ENCODE measurements around the gene VDAC1. TPM values are rescaled to one million over a fixed set of nuclear protein-coding genes. Genes with fewer than 3 reads are reported as not detected.

The VDAC1 gene
- total and polyA plus RNA-seq, 3 experiments from 2014 or later, result 92.8 to 422 (median 409) TPM

- CTCF ChIA-PET, result no interaction called here
- H3K27me3 Mint-ChIP-seq, result peaks cover 3 to 8% of the 10 kb centered on the region in 2 donors
- Histone ChIP-seq H3K4me3 (ENCODE audit: low read length) (no peak overlapping the region), H3K27me3 (ENCODE audit: insufficient read depth, low read length, poor library complexity, severe bottlenecking) (no peaks in the 10 kb centered on the region), H3K4me1 (ENCODE audit: insufficient read depth, low read length) (no peaks in the 10 kb centered on the region), H3K27ac (ENCODE audit: low read depth, low read length) (no peak overlapping the region), H3K9me3 (ENCODE audit: low read length) (no peaks in the 10 kb centered on the region), H3K36me3 (ENCODE audit: insufficient read depth, low read length) (no peaks in the 10 kb centered on the region)
- peaks cover 0 to 4% (median 4%) of the 10 kb centered on the region in 3 donors for H3K36me3 Mint-ChIP-seq
- H3K9me3 Mint-ChIP-seq, result no peaks in the 10 kb centered on the region
- no peak for DNase-seq
- no peaks in the 10 kb centered on the region for H3K4me1 Mint-ChIP-seq
- no peak overlapping the region for H3K27ac Mint-ChIP-seq
- POLR2A ChIA-PET, result no interaction called here
- H3K4me3 Mint-ChIP-seq, result no peak overlapping the region
These were observed 56.1 kb downstream of the VDAC1 start for GRCh38 chr5:133948721-133949120.

DNA sequence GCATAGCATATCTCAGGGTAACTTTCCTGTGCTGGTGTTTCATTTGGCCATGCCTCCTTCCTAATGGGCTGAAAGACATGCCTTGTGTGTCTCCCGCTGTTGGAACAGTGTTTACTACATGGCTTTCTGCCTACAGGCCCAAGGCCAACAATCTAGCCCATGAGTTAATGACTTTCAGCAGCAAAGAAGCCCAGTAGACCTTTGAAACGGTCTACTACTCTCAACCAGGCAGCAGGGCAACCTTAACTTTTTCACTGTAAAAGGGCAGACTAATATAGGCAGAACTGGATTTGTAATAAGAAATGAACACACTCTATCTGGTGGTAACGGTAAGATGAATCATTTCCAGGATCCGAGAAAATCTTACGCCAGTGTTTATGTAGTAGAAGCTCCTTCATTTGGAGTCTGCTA is 57.3 kb downstream of the VDAC1 start:
- Histone ChIP-seq H3K4me3 (ENCODE audit: low read length) (no peak overlapping the region), H3K4me1 (ENCODE audit: insufficient read depth, low read length) (no peaks in the 10 kb centered on the region), H3K27ac (ENCODE audit: low read depth, low read length) (no peak overlapping the region), H3K36me3 (ENCODE audit: insufficient read depth, low read length) (no peaks in the 10 kb centered on the region), H3K9me3 (ENCODE audit: low read length) (no peaks in the 10 kb centered on the region), H3K27me3 (ENCODE audit: insufficient read depth, low read length, poor library complexity, severe bottlenecking) (no peaks in the 10 kb centered on the region)
- ChIA-PET POLR2A (no interaction called here), CTCF (no interaction called here)
- Mint-ChIP-seq H3K4me3 (no peak overlapping the region), H3K27ac (peak overlapping the region in 1 of 8 donors; percentile 71), H3K9me3 (no peaks in the 10 kb centered on the region), H3K36me3 (peaks cover 0 to 1% (median 0%) of the 10 kb centered on the region in 3 donors), H3K4me1 (no peaks in the 10 kb centered on the region), H3K27me3 (peaks cover 6 to 8% of the 10 kb centered on the region in 2 donors)
- DNase-seq, result no peak

- Histone ChIP-seq H3K9me3 (ENCODE audit: low read length) (no peaks in the 10 kb centered on the region), H3K27me3 (ENCODE audit: insufficient read depth, low read length, poor library complexity, severe bottlenecking) (no peaks in the 10 kb centered on the region), H3K4me1 (ENCODE audit: insufficient read depth, low read length) (no peaks in the 10 kb centered on the region), H3K4me3 (ENCODE audit: low read length) (no peak overlapping the region), H3K36me3 (ENCODE audit: insufficient read depth, low read length) (no peaks in the 10 kb centered on the region), H3K27ac (ENCODE audit: low read depth, low read length) (no peak overlapping the region)
- ChIA-PET CTCF (interaction anchor here (1.0 kb wide), 1 partner anchor 522 kb away, joined by 3 read pairs; no protein-coding TSS in a partner anchor), POLR2A (no interaction called here)
- Mint-ChIP-seq H3K9me3 (no peaks in the 10 kb centered on the region), H3K27ac (no peak overlapping the region), H3K4me1 (no peaks in the 10 kb centered on the region), H3K4me3 (no peak overlapping the region), H3K36me3 (no peaks in the 10 kb centered on the region), H3K27me3 (peaks cover 6 to 8% of the 10 kb centered on the region in 2 donors)
- DNase-seq, result no peak
These were observed 59.2 kb downstream of the VDAC1 start for GRCh38 chr5:133945568-133945967.

DNA sequence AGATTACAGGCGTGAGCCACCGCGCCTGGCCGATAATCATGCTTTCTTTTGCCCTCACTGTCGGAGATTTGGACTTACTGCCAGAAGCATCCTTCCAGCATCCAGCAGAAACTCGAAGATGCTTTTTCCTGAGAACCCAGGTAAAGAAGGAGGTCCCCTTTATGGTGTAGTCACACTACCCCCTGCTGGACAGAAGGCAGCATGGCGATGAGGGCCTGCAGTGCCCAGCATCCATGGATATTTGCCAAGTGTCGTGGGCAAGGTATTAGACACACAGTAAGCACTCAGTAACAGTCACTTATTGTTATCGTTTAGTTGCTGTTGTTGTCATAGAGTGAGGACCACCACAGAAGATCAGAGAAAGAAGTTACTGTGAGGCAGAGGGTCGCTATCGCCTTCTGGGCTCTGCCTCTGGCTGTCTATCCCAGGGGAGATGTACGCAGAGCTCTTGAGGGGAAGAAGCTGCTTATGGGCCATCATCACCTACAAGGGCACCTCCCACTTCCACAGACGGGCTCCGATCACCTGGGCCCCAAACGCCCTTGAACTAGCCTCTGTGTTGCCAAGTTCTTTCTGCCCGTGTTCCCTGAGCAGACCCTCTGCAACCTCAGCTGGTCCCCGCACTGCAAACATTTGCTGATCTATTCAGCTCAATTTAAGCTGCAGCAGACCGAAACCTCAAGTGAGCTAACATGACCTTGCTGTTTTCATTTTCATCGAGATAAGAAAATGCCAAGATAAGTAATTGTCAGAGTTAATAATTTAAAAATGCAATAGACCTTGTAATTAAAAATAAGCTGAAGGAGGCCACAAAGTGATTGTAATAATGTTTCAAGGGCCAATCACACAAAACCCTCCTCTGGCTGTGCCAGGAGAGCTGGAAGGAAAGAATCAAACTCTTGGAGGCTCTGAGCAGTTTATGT is 60.3 kb downstream of the VDAC1 start:
- CTCF ChIA-PET, result no interaction called here
- Histone ChIP-seq H3K4me1 (ENCODE audit: insufficient read depth, low read length) (no peaks in the 10 kb centered on the region), H3K27me3 (ENCODE audit: insufficient read depth, low read length, poor library complexity, severe bottlenecking) (no peaks in the 10 kb centered on the region), H3K27ac (ENCODE audit: low read depth, low read length) (no peak overlapping the region), H3K4me3 (ENCODE audit: low read length) (no peak overlapping the region), H3K36me3 (ENCODE audit: insufficient read depth, low read length) (no peaks in the 10 kb centered on the region), H3K9me3 (ENCODE audit: low read length) (no peaks in the 10 kb centered on the region)
- Mint-ChIP-seq H3K36me3 (no peaks in the 10 kb centered on the region), H3K27me3 (peaks cover 6 to 8% of the 10 kb centered on the region in 2 donors), H3K4me3 (no peak overlapping the region), H3K9me3 (no peaks in the 10 kb centered on the region), H3K27ac (peak overlapping the region in 1 of 8 donors; percentile 29), H3K4me1 (no peaks in the 10 kb centered on the region)
- POLR2A ChIA-PET, result no interaction called here
- DNase-seq, result peak in 2 of 5 donors; percentile 17 to 54

DNA sequence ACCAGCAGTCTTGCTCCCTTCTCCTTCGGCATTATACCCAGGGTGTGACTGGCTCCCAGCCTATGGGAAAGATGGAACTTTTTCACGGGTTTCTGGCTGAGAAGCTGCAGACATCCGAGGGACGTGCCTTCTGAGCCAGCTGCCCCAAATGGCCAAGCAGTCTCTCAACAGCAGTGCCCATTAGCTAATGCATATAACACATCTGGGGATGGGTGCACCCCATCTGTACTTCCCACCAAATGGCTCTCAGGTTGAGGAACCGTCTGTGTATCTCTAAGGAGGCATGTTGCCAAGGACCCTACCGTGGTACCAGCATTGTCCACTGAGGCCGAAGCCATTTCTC is 61.3 kb downstream of the VDAC1 start:
- Mint-ChIP-seq H3K27ac (no peak overlapping the region), H3K9me3 (no peaks in the 10 kb centered on the region), H3K4me3 (no peak overlapping the region), H3K27me3 (peaks cover 6 to 8% of the 10 kb centered on the region in 2 donors), H3K36me3 (no peaks in the 10 kb centered on the region), H3K4me1 (no peaks in the 10 kb centered on the region)
- H3K4me3 ChIP-seq (ENCODE audit: low read length), result no peak overlapping the region
- CTCF ChIA-PET, result interaction anchor here (1.2 kb wide), 1 partner anchor 520 kb away, joined by 3 read pairs; no protein-coding TSS in a partner anchor
- H3K36me3 ChIP-seq (ENCODE audit: insufficient read depth, low read length), result no peaks in the 10 kb centered on the region
- DNase-seq, result no peak
- no peaks in the 10 kb centered on the region for H3K27me3 ChIP-seq (ENCODE audit: insufficient read depth, low read length, poor library complexity, severe bottlenecking)
- H3K9me3 ChIP-seq (ENCODE audit: low read length), result no peaks in the 10 kb centered on the region
- POLR2A ChIA-PET, result no interaction called here
- no peak overlapping the region for H3K27ac ChIP-seq (ENCODE audit: low read depth, low read length)
- no peaks in the 10 kb centered on the region for H3K4me1 ChIP-seq (ENCODE audit: insufficient read depth, low read length)

DNA sequence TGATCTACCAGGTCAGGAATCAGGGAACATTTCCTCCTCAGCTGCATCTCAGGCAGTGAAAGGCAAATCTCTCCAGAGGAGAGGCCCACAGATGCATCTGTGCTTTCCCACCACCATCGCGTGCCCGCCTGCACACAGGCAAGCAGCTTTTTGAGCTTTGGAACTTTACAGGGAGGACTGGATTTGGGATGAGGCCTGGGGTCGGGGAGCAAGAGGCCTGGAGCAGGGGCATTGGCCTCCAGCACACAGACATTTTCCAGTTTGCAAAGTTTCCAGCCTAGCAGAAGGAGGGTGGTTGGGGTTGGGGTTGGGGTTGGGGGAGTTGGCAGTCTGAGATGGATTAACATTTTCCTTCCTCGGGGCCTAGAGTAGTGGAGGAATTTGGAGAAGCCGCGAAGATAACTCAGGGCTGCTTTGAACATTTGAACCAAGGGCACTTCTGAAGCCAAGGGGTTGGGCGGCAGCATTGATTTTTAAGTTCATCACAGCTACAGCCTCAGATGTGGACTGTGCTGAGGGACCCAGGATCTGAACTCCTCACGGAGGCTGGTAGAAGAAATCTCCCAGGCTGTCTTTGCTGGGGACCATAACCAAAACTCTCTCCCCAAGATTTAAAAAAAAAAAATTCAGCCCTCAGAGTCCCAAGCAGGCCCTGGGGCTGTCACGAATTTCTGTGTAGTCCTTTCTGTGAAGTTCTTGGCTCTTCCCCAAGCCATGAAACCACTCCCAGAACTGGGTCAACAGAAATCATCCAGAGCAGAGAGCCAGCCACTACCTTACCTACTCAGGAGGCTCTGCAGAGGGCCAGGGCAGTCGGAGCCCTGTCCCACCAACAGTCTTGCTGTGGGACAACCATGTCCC is 61.9 kb downstream of the VDAC1 start:
- no peaks in the 10 kb centered on the region for H3K27me3 ChIP-seq (ENCODE audit: insufficient read depth, low read length, poor library complexity, severe bottlenecking)
- H3K4me3 ChIP-seq (ENCODE audit: low read length), result no peak overlapping the region
- Mint-ChIP-seq H3K4me1 (no peaks in the 10 kb centered on the region), H3K27ac (peak overlapping the region in 1 of 8 donors; percentile 54), H3K27me3 (peaks cover 6 to 8% of the 10 kb centered on the region in 2 donors), H3K36me3 (no peaks in the 10 kb centered on the region), H3K9me3 (no peaks in the 10 kb centered on the region), H3K4me3 (no peak overlapping the region)
- CTCF ChIA-PET, result interaction anchor here (1.2 kb wide), 1 partner anchor 519 kb away, joined by 3 read pairs; no protein-coding TSS in a partner anchor
- POLR2A ChIA-PET, result no interaction called here
- H3K36me3 ChIP-seq (ENCODE audit: insufficient read depth, low read length), result no peaks in the 10 kb centered on the region
- no peaks in the 10 kb centered on the region for H3K9me3 ChIP-seq (ENCODE audit: low read length)
- H3K4me1 ChIP-seq (ENCODE audit: insufficient read depth, low read length), result no peaks in the 10 kb centered on the region
- H3K27ac ChIP-seq (ENCODE audit: low read depth, low read length), result no peak overlapping the region
- DNase-seq, result no peak

DNA sequence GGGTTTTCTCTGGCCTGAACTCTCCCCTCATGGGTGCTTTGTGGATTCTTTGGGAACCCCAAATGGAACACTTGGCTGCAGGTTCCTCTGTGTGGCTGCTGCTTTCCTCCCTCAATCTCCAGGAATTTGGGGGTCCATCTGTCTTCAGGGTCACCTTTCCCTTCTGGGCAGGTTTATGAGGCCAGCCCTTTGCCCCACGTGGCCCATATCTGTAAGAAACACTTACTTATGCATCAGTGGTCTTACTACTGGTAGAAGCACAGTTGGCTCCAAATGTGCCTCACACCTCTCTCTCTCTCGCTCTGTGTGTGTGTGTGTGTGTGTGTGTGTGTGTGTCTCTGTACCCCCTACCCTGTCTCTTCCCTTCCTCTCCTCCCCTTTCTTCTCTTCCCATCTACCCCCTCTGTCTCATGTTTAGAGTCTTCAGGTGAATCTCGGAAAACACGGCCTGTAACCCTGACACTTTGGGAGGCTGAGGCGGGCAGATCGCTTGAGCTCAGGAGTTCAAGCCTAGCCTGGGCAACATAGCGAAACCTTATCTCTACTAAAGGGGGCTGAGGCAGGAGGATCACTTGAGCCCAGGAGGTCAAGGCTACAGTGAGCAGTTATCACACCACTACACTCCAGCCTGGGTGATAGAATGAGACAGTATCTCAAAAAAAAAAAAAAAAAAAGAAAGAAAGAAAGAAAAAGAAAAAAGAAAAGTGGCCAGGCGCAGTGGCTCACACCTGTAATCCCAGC is 63.1 kb downstream of the VDAC1 start:
- DNase-seq, result no peak
- Histone ChIP-seq H3K4me1 (ENCODE audit: insufficient read depth, low read length) (no peaks in the 10 kb centered on the region), H3K27me3 (ENCODE audit: insufficient read depth, low read length, poor library complexity, severe bottlenecking) (no peaks in the 10 kb centered on the region), H3K36me3 (ENCODE audit: insufficient read depth, low read length) (no peaks in the 10 kb centered on the region), H3K27ac (ENCODE audit: low read depth, low read length) (no peak overlapping the region), H3K4me3 (ENCODE audit: low read length) (no peak overlapping the region), H3K9me3 (ENCODE audit: low read length) (no peaks in the 10 kb centered on the region)
- ChIA-PET POLR2A (no interaction called here), CTCF (no interaction called here)
- H3K36me3 Mint-ChIP-seq, result no peaks in the 10 kb centered on the region
- H3K9me3 Mint-ChIP-seq, result no peaks in the 10 kb centered on the region
- peaks cover 6 to 8% of the 10 kb centered on the region in 2 donors for H3K27me3 Mint-ChIP-seq
- H3K4me1 Mint-ChIP-seq, result no peaks in the 10 kb centered on the region
- H3K4me3 Mint-ChIP-seq, result no peak overlapping the region
- H3K27ac Mint-ChIP-seq, result no peak overlapping the region
